IPS DF 19.7 (cell line): ENCODE results near the gene RPS6KA2.

Source experiments
- DNase-seq: peaks from one replicate; pipeline ENCODE4 v3.0.0-alpha.2; 2013; ENCODE audit warnings: low read depth, low spot score

The RPS6KA2 gene

GRCh38 chr6:166656230-166657151, 29.4 kb upstream of the RPS6KA2 start:
- DNase-seq: no peak

- DNase-seq: no peak
Measured at GRCh38 chr6:166655713-166656229, 28.7 kb upstream of the RPS6KA2 start.

GRCh38 chr6:166655251-166655650, 28.2 kb upstream of the RPS6KA2 start:
- DNase-seq: no peak

GRCh38 chr6:166654573-166654972, 27.5 kb upstream of the RPS6KA2 start:
- no peak for DNase-seq

DNA sequence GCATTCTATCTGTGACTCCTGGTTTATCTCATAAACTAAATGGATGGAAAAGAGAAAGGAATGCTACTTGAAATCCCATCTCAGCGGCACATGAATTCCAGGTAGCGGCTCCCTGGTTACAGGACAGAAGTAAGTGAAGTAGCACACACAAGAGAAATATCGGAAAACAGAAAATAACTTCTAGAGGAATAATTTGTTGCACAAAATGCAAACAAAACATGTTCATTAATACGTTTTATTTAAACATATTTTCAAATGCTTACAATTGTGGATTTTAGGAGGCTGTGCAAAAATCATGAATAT, 26.5 kb upstream of the RPS6KA2 start:
- DNase-seq: no peak

GRCh38 chr6:166650824-166651807, 24.1 kb upstream of the RPS6KA2 start:
- no peak for DNase-seq

DNA sequence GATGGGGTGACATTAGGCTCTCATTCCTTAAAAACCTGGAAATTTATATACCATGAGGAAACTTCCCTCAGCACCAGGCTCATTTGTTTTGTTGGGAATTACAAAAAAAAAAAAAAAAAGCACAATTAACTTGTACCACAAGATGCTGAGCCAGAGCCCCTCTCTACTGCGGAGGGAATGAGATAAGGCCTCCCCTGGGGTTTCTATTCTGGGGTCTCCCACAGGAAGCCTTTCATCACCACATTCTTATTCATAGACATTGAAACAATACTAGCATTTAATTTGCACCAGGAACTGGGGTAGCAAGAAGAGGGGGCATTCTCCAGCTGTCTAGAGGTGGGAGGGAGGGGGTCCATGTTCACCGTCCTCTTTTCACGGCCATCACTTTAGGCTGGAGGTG, 23.0 kb upstream of the RPS6KA2 start:
- no peak for DNase-seq

- DNase-seq: no peak
Measured at GRCh38 chr6:166648846-166649245, 21.8 kb upstream of the RPS6KA2 start.

DNA sequence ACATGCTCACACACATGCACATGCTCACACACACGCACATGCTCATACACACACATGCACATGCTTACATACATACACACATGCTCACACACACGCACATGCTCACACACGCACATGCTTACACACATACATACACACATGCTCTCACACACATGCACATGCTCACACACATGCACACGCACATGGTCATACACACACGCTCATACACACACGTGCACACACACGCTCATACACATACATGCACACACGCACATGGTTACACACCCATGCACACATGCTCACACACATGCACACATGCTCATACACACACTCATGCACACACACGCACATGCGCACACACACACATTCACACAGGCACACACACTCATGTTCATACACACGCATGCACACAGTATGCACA, 20.8 kb upstream of the RPS6KA2 start:
- no peak for DNase-seq

DNA sequence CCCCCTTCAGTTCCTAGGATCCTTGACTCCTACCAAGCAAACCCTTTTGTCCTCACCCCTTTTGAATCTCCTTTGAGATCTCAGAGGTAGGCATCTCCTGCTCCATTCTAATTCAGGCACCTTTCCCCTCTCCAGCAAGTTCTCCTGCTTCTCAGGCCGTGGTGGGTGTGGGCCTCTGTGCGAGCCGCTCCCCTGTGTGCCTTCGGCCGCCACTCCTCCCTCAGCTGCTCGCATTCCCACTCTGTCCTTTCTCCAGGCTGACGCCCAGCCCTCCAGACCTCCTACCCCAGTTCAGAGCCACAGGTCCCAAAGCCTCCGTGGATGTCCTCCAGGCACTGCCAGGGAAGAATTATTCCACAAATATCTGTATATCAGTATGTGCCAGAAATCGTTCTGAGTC, 19.7 kb upstream of the RPS6KA2 start:
- no peak for DNase-seq

DNA sequence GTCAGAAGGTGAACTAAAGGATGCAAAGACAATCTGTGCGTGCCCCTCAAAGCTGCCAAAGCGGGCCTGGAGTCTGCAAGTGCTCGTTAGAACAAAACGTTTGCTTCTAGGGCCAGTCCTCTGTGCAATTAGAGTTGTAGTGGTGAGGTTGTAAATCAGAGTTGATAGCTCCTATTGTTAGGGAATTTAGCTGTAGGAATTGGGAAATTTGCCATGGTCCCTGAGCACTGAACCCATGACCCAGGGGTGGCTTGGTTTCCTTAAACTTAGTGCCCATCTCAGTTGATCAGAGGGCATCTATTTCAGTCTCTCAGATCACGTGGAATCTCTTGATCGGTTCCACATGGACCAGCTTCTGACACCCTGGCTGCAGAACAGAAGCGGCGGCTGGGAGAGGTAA, 18.8 kb upstream of the RPS6KA2 start:
- no peak for DNase-seq

DNA sequence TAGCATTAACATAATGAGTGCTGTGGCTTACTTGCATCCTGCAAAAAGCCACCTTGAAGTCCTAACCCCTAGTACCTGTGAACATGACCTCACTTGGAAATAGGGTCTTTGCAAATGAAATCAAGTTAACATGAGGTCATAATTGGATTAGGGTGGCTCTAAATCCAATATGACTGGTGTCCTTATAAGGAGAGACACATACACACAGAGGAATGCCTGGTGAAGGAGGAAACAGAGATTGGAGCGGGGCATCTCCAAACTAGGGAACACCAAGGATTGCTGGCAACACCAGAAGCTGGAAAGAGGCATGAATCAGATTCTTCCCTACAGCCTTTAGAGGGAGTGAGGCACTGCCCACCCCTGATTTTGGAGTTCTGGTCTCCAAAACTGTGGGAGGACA, 17.6 kb upstream of the RPS6KA2 start:
- DNase-seq: no peak

GRCh38 chr6:166643891-166644590, 17.0 kb upstream of the RPS6KA2 start:
- DNase-seq: no peak

DNA sequence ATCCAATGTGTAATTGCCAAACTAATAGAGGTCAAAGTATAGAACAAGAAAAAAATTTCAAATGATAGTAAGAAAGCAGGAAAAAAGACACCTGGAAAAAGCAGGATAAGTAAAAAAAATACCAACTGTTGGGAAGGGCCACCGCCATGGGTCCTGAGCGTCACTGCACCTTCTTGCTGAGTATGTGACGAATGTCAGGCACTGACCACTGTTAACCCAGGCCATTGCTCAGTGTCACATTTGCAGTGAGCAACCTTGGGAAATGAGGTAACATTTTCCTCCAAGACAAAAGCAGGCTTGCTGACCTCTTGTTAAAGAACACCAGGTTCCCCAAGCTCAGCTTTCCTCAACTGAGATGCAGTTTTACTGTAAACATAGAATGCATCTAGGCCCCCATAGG, 15.6 kb upstream of the RPS6KA2 start:
- DNase-seq: no peak

DNA sequence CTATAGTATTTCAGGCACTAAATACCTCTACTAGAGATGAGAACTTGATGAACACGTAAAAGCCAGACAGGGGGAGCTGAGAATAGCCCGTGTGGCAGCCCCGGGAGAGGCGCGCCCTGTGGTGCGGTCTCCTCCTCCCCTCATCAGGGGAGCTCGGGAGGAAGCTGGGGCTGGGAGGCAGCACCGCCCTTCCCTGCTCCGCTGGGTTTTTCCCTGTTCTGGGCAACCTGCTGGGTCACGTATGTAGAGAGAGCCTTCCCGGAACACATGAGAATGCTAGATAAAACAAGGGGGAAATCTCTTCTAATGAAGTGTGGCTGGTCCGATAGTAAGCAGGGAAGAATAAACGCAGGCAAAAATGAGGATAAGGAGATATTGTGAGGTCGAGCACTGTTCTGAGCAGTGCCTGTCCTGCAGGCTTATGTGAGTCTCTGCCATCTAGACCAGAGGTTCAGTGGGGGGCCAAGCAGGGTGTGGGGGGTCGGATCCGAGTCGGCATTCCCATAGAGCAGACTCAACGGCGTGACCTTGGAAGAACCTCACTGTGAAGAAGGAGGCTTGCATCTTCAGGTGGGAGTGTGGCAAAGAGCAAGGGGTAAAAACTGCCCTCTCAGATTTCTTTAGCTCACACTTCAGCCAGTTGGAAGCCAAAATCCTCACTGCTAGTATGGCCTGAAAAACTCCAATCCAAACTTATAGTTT, 13.4 kb upstream of the RPS6KA2 start:
- no peak for DNase-seq

DNA sequence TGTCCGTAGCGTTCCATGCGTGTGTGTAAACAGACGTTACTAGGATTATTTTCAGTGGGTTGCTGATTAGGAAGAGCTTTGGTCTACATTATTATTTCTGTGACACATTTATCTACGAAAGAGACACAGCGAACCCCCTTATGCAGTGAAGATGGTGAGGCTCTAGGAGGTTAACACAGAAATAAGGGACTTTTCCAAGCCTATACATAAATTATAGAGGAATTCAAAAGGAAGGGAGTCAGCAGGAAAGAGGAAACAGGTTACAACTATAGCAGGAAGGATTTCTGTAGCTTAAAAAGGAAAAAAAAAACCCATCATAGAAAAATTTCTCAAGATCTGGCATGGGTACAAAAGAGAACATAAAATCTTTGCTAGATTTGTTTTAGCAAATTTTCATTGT, 12.9 kb upstream of the RPS6KA2 start:
- DNase-seq: no peak

GRCh38 chr6:166638573-166638964, 11.5 kb upstream of the RPS6KA2 start:
- DNase-seq: no peak

GRCh38 chr6:166637812-166638572, 10.9 kb upstream of the RPS6KA2 start:
- no peak for DNase-seq

DNA sequence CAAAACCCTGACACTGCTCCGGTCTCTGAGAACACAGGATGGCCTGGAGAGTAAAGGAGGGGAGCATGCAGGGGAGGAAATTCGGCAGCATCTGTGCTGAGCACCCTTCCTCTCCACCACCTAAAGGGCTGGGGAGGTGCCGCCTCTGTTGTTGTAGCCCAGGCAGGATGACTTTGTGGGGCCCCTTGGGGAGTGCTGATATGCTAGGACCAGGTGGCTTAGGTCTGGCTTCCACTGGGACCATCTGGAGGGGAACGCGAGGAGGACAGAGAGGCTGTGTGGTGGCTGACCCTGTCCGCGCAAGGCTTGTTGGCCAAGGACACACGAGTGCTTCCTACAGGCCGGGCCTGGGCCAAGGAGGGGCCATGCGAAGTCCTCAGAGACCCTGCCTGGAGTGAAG, 9.9 kb upstream of the RPS6KA2 start:
- DNase-seq: no peak

DNA sequence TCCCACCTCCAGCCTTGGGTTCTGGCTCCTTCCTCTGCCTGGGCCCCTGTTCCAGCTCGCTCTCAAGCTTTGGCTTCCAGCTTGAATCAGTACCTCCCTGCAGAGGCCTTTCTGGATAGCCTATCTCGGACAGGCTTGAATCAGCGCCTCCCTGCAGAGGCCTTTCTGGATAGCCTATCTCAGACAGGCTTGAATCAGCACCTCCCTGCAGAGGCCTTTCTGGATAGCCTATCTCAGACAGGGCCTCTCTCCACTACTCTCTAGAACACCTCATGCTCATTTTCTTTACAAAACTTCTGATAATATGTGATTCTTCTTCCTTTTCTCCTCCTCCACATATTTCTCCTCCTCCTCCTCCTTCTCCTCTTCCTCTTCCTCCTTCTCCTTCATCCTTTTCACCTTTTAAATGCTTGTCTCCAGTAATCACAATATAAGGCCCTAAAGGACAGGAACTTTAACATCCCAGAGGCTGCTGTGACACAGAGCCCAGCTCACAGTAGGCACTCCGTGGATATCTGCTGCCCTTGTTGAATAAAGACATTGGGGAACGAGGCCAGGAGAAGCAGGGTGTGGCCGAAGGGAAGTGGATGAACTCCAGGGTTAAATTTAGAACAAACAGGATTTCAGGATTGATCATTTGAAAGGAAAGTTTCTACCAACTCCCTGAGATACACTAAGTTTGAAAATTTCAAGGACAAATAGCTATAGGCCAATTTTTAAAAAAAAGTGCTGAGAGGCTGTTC, 9.3 kb upstream of the RPS6KA2 start:
- DNase-seq: no peak
